HK-2 (cell line): ENCODE data around the gene LAMA2.

Experiments used
- DNase-seq: peaks from one replicate; pipeline ENCODE4 v3.0.0-alpha.2; 2018; ENCODE audit not compliant: unreplicated experiment

The LAMA2 gene

DNA sequence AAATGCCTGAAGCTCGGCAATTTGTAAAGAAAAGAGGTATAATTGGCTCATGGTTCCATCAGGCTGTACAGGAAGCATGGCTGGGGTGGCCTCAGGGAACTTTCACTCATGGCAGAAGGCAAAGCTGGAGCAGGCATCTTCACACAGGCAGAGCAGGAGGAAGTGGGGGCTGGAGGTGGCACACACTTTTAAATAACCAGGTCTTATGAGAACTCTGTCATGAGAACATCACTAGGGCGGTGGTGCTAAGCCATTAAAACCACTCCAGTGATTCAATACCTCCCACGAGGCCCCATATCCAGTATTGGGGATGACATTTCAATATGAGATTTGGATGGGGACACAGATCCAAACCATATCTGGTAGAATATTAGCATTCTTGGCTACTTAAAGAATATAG lies 481.8 kb downstream of the LAMA2 start:
- DNase-seq = no peak

DNA sequence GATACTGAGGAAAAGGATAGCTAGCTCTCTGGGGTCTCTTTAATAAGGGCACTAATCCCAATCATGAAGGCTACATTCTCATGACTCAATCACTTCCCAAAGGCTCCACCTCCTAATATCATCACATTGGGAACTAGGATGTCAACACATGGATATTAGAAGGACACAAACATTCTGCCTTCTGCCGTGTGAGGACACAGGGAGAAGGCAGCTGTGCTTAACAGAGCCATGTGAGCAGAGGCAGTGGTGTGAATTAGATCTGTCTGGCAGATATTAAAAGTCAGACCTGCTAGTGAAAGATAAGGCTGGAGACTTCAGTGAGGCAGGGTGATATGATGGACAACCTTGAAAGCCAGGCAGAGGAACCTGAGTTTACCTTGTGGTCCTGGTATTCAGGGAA lies 485.1 kb downstream of the LAMA2 start:
- DNase-seq = no peak

DNA sequence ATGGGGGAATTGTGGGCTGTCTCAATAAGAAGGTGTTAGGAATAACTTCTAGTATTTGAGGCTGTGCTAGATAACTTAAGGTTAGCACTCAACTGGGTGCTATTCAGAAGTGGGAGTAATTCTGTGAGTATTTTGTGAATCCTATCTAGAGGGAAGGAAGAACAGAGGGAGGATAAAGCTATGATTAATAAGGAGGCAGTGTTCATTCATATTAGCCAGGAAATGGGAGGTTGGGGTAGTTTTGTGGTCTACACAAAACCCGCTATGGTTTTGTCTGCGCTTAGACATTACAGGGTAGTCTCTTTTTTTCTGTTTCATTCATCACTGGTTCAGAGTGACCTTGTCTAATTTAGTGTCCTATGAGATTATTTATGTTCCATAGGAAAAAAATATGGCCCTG lies 486.0 kb downstream of the LAMA2 start:
- no peak for DNase-seq

DNA sequence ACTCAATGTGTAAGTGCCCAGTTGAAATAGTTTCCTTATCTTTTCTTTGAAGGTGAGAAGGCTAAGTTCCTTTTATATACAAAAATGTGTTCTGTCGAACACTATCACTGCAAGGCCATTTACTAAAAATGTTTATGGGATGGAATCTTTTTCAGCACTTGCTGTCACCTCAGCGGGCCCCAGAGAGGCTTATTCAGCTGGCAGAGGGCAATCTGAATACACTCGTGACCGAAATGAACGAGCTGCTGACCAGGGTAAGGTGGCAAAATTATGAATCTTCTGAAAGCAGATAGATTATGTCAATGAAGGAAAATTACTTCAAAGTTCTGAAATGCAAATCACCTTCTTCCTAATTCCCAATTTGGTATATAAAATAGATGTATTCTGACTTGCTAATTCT lies 486.8 kb downstream of the LAMA2 start:
- no peak for DNase-seq

DNA sequence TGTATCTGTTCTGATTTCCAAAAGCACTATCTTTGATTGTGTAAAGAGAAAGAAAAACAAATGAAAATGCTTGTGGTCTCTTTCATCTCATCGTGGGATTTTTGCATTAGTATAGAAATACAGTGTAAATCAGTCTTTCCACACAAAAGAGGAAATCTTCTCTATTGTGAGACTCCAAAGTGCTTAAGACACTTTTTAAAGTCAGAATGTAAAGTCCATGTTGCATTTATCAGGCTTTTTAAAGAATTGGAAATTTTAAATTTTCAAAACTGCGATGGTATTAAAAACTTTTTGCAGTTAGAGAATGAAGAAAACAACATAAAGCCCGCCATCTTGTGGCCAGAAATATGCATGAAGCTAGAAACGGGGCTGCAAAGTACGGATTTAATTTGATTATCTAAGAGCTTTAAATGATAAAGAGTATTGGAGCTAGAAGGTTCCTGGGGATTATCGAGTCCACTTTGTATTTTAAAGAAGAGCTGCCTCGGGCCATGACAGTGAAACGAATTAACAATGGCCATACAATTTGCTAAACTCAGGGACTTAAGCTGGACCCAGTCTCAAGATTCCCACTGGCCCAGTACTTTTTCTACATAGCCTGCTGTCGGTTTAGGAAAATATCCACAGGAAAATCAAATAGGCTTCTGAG lies 487.5 kb downstream of the LAMA2 start:
- no peak for DNase-seq

DNA sequence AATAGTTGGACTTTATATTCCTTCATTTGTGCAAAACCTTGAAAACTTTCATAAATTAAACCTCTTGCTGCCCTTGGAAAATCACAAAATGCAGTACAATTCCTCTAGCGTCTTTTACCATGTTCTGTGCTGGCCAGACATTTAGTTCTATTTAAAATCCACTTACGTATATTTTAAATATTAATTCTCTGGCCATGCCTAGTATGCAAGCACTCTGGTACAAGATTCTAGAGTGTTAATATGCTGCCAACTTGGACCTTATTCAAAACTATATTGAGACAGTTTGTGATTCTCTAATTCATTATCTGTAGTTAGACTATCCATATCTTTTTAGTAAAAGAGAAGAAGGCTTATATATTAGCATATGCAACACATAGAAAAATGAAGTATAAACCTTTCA lies 498.9 kb downstream of the LAMA2 start:
- DNase-seq = no peak

DNA sequence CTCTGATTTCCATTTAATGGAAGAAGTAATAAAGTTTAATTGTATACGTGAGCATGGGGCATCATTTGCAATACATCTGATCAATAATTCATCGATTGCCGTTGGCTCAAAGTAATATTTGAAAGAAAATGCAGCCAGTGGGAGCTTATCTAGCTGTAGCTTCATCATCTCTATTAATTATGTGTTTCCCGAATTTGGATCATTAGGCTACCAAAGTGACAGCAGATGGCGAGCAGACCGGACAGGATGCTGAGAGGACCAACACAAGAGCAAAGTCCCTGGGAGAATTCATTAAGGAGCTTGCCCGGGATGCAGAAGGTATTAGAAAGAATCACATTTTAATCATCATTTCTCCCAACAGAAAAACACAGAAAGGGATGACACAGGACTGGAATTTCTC lies 500.0 kb downstream of the LAMA2 start:
- no peak for DNase-seq

DNA sequence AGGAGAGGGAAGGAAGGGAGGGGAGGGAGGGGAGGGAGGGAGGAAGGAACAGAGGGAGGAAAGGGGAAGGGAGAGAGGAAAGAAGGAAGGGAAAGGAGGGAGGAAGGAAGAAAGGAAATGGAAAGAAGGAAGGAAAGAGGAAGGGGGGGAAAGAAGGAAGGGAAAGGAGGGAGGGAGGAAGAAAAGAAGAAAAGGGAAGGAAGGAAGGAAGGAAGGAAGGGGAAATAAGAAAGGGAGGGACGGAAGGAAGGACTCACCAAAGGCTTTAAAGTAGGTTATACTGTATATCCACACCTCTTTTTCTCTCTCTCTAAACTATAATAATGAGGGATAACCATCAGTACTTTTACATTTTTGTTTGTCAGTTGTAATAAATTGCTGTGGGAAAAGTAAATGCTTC lies 502.2 kb downstream of the LAMA2 start:
- DNase-seq = no peak

DNA sequence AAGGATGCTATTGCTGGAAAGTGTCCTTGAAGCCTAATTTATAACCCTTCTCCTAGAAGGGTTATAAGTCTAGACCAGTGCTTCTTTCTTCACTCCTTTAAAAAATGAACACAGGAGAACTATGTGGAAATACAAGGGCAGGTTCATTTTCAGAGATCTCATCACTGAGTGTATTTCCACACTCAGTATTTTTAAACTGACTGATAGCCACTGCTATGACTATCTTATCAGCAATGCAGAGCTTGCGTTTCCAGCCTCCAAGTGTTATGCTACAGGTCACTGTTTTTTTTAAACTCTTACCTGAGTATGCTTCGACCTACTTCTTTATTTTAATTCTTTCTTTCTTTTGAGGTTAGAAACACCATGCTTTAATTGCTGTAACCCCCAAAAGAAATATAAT lies 508.0 kb downstream of the LAMA2 start:
- no peak for DNase-seq

DNA sequence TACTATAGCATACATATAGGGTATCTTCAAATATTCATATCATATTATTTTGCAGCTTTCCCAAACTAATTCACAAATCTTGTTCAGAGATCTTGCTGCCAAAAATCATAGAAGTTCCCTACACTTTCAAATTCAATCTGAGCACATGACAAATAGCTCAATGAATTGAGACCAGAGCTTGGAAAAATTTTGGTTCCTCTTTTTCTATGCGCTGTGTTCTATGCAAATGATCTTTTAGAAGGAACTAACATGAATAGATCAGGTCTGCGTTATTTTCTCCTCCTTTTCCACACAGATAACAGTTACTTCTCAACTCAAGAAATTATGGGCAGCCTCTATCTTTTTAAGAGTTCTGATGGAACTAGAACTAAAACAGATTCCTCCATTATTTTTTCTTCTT lies 510.7 kb downstream of the LAMA2 start:
- DNase-seq = no peak

DNA sequence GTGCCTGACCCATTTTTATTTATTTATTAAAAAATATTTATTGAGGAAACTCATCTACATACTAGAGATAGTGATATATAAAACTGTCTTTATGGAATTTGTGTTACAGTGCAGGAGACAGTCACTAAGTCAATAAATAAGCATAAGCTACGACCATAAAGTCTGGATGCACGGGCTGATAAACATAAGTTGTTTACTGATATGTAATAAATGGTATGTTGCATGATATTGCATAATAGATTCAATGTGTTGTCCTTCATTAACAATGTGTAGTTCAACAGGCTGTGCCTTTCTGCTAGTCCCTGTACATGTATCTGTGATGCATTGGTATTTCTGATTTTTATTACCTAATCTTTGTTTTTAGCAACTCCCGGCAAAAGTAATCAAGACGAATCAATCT lies 515.8 kb downstream of the LAMA2 start:
- DNase-seq = no peak

DNA sequence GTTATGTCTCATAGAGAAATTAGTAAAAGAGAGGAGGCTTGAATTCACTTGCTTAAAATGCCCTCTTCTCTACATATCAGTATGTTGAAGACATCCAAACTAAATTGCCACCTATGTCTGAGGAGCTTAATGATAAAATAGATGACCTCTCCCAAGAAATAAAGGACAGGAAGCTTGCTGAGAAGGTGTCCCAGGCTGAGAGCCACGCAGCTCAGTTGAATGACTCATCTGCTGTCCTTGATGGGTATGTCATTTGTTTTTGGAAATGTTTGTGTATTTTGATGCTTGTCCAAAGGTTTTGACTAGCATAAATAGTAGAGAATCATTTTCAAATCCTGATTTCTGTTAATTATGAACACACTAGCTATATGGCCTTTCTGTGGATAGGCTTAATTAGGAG lies 519.3 kb downstream of the LAMA2 start:
- DNase-seq = no peak

DNA sequence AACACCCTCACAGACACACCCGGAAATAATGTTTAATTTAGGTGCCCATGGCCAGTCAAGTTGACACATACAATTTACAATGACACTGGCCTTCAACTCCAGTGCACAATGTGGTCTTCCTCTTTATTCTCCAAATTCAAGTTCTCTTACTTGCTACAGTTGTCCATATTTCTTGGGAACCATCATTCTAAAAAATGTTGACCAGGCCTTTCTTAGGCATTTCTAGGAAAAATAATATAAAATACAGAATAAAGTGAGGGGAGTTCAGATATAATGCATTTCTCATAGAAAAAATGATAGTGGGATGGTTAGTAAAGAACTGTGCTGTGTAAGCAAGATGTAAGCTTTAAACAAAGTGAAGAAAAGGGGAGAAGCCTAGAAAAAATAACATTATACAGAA lies 528.2 kb downstream of the LAMA2 start:
- no peak for DNase-seq

DNA sequence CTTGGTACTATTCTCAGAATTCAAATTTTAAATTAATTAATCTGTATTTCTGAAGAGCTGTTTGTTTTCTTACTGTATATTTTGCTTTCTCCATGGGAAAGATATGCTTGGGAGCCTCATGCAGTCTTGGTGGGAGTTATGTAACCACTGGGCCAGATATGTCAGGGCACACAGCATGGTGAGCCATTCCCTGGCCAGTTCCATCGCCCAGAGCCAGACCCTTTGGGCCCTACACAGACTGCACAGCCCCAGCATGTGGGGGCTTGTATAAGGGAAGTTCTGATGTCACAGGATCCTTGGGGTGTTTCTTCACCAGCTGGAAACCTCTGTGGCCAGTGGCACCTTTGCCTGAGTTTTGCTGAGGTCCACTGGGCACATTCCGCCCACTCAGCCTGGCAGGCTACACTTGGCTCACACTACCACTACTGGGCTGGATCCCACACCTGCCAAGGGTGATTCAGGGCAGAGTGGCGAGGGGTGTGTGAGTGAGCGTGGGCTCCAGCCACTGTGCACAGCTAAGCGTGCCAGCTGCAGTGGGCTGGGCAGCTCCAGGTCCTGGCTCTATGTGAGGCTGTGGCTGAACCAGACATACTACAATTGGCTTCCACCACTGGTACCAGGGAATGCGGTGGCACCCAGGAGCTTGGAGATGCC lies 533.5 kb downstream of the LAMA2 start:
- DNase-seq = no peak

DNA sequence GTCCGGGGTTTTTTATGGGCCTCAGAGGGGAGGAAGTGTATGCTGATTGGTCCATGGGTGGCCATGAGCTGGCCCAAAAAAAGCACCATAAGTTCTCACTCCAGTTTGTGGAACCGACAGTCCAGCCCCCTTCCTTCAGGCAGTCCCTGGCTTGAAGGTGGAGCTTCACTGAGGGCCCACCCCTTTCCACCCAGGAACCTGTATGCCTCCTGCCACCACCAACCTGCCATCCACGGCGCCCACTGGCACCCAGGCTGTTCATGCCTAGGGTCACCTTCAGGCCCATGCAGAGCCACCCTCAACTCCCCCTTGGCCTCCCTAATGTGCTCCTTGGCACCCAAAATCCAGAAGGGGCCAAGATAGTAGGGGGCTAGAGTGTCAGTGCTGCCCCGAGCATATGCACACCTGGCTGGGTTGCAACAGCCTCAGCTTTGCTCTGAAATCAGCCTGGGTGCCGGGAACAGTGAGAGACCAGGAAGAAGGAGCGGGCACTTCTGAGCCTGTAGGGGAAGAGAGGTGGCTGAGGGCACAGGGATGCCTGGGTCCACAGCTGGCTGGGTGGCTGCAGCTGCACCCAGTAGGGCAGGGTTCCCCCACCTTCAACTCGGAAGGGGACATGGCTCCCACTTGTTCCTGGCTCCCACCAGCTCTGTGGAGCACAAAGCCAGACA lies 534.6 kb downstream of the LAMA2 start:
- no peak for DNase-seq

DNA sequence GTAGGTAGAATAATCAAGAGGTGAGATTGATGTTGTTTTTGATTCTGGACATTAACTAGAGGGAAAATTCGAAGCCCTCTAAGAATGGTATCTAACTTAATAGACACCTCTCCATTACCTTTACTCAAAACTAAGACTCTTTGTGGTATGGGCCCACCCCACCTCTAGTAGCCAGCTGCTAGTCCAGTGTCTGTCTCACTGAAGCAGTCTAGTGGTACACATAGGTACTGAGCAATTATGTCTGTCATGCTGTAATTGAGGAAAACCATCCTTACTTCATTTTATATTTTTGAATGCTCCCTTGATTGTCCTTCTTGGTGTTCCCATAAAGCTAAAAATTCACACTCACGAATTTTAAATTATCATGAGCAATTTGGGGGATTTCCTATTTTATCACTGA lies 536.4 kb downstream of the LAMA2 start:
- no peak for DNase-seq

DNA sequence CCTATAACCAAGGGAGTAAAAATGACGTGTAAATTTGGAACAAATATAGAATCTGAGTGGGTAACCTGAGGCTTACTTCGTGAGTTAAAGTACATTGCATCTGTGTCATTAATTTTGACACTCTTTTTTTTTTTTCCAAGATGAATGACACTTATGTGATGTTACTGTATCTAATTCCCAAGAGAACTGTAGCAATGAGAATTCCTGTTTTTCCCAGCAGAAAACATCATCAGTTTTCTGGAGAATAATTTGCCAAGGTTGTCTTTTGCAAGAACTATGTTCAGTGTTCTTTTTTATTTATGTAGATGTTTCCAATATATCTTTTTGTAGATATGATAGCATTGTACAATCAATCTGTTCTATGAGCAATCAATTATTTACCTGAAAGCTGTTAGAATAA lies 543.4 kb downstream of the LAMA2 start:
- no peak for DNase-seq

DNA sequence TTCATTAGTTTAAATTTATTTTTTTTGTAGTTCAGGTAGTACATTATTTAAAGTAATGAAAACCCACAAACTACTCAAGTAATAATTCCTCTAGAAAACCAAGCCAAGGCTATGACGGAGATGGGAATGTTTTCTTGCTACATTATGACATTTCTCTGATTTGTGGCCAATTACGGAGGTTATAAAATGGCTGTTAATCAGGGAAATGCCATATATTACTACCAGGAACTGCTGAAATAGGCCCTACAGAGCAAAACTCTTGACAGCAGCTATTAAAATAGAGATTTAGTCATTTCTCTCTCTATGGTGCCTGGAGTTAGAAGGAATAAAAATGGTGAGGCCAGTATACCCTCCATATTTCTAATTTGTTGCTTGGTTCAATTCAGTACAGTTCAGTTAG lies 547.0 kb downstream of the LAMA2 start:
- no peak for DNase-seq

DNA sequence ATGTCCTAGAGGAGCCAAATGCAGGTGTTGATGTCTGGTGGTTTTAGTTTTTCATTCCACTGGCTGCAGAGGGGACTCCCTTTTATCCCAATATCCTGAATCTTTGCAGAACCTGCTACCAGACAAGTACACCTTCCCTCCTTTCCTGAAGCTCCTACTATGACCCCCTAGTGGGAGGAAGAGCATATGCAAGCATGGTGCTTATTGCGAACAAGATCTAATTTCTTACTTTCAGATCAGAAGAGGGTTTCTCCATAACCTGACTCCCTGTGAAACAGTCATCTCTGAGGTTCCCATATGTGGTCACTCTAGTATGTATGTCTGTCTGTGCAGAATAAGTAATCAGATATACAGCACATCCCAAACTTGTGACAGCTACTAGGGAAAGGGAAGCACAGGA lies 549.8 kb downstream of the LAMA2 start:
- DNase-seq = no peak

DNA sequence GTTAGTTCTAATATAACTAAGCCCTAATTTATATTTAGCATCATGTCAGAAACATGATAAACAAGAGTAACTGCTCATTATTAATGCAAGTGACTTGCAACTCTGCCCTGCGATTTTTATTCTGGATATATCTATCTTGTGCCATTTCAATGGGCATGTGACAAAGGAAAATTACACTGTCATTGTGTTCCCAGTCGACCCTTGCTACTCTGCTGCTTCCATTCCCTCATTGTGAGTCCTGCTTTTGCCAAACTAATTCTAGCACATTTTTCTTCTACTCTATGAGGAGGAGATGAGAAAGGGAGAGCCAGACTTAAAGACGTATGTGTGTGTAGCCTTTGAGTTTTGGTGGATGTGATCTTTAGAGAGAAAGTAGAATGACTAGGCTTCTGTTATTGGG lies 551.2 kb downstream of the LAMA2 start:
- no peak for DNase-seq

DNA sequence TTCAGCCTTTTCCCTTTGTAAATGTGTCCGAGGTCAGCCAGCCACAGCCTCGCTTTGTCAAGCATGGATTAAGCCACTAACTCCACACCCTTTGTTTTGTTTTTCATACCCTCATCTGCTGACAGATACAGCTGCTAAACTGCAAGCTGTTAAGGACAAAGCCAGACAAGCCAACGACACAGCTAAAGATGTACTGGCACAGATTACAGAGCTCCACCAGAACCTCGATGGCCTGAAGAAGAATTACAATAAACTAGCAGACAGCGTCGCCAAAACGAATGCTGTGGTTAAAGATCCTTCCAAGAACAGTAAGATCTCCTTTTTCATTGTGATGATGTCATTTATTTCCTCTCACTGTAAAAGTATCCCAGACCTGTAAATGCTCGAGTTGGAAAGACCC lies 557.8 kb downstream of the LAMA2 start:
- no peak for DNase-seq

DNA sequence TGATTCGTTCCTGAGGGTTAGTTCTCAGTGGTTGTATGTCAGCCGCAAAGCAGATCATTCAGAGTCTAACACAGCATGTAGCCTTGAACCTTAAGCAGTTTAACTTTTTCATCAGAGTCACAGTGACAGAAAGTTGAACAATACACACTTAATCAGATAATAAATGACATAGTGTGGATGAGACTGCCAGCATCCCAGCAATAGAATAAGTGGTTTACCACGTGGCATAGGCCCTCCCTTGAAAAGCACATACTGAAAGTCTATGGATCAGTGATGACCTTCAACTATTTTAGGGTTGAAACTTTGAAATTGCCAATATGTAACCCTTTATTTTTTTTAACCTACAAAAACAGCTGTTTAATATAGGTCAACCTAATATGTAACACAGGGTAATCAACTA lies 561.7 kb downstream of the LAMA2 start:
- DNase-seq = no peak
